Measurements from ENCODE around the gene GRM4. TPM values are rescaled to one million over a fixed set of nuclear protein-coding genes. Genes with fewer than 3 reads are reported as not detected.
"Not testable (repeated sequence)": the region's sequence is repeated elsewhere in the genome, so short reads cannot be mapped to it uniquely, and the experiment has no call there.

GRM4 gene
- polyA plus RNA-seq, 1 experiment = 0.06 TPM

DNA sequence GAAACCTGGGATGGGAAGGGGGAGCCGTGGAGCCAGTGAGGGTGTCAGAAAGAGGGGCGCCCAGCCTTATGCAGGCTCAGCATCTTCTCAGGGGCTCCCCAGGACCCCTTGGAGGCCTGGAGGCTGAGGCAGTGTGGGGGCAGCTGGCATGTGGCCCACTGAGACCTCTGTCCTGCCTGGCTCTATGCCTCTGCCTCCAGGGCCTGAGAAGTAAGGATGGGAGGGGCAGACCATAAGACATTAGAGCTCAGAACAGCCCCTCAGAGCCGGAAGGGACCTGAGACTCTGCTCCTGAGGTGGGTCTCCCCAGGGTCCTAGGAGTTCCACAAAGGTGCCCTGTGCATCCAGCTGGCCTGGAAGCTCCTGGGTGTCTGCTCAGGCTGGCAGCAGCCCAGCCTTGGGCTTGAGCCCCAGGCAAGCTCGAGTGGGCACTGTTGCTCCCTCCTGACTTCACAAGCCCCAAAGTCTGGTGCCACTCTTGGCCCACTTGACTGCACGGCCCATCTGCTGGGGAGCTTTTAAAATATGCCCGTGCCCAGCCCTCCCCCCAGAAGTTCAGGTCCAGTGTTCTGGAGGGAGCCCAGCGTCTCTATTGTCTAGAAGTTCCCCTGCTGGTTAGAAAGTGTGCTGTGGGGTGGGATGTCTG lies 126.8 kb downstream of the GRM4 start:
- TF ChIP-seq, protein P1, sequence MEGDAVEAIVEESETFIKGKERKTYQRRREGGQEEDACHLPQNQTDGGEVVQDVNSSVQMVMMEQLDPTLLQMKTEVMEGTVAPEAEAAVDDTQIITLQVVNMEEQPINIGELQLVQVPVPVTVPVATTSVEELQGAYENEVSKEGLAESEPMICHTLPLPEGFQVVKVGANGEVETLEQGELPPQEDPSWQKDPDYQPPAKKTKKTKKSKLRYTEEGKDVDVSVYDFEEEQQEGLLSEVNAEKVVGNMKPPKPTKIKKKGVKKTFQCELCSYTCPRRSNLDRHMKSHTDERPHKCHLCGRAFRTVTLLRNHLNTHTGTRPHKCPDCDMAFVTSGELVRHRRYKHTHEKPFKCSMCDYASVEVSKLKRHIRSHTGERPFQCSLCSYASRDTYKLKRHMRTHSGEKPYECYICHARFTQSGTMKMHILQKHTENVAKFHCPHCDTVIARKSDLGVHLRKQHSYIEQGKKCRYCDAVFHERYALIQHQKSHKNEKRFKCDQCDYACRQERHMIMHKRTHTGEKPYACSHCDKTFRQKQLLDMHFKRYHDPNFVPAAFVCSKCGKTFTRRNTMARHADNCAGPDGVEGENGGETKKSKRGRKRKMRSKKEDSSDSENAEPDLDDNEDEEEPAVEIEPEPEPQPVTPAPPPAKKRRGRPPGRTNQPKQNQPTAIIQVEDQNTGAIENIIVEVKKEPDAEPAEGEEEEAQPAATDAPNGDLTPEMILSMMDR (IDR thresholded peaks at IDR 0.05; ENCODE audit: insufficient read depth, low read depth, low read length) = no peak
- ChIA-PET POLR2A (no interaction called here), CTCF (interaction anchor here (0.8 kb wide), 1 partner anchor 248 kb away, joined by 4 read pairs; no protein-coding TSS in a partner anchor)
- Histone ChIP-seq H3K4me3 (ENCODE audit: low read depth, low read length) (no peak overlapping the region), H3K36me3 (ENCODE audit: control insufficient read depth, insufficient read depth, low read length) (no peaks in the 10 kb centered on the region), H3K27me3 (ENCODE audit: control insufficient read depth, insufficient read depth, low read length) (peaks cover 2% of the 10 kb centered on the region; the same call in 1 of the 2 replicates)
- DNase-seq (ENCODE audit: low read depth) = no peak

DNA sequence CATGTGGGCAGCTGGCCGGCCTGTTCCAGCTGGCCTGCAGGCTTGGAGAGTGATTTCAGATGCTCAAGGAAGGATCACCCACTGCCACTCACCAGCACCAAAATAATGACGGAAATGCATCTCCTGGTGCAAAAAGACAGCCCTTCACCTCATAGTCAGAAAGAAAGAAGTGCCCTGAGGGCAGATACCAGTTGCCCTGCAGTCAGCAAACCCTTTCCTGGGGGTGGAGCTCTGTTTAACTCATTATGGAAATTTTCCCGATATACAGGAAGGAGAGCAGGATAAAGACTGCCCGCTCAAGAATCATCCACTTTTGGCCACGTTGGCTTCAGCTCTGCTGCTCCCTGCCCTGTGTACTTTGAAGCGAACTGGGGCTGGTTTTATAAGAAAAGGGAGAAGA lies 127.9 kb downstream of the GRM4 start:
- DNase-seq (ENCODE audit: low read depth) = no peak
- POLR2A ChIA-PET = no interaction called here
- CTCF ChIA-PET = interaction anchor here (0.6 to 2.9 kb wide), 3 partner anchors 9 to 246 kb away, joined by 3 to 13 read pairs (median 4); no protein-coding TSS in a partner anchor

DNA sequence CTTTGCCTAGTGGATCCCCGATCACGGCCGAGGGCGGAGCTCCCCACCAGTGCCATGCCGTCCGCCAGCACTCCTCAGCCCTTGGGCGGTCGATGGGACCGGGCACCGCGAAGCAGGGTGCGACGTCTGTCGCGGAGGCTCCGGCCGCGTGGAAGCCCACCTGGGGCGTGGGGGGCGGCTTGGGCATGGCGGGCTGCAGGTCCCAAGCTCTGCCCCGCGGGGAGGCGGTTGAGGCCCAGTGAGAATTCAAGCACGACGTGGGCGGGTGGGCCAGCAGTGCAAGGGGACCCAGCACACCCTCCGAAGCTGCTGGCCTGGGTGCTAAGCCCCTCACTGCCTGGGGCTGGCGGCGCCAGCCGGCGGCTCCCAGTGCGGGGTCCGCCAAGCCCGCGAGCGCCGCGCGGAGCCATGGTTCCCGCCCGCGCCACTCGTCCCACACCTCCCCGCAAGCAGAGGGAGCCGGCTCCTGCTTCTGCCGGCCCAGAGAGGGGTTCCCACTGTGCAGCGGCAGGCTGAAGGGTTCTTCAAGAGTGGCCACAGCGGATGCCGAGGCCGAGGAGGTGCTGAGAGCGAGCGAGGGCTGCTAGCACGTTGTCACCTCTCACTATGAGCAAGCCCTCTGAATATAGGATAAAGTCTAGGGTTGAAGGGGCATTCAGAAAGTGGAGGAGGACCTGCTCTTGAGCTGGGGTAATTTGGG lies 128.6 kb downstream of the GRM4 start:
- ChIA-PET POLR2A (no interaction called here), CTCF (interaction anchor here (1.4 to 2.9 kb wide), 2 partner anchors 10 to 246 kb away, joined by 4 to 13 read pairs; no protein-coding TSS in a partner anchor)
- no peak for DNase-seq (ENCODE audit: low read depth)
- TF ChIP-seq, protein P1 (IDR thresholded peaks at IDR 0.05; ENCODE audit: insufficient read depth, low read depth, low read length) = no peak
- no peak overlapping the region for H3K4me3 ChIP-seq (ENCODE audit: low read depth, low read length)
- 0 out of 2 replicates have a peak, but pooled peaks cover 2% of the 10 kb centered on the region for H3K27me3 ChIP-seq (ENCODE audit: control insufficient read depth, insufficient read depth, low read length)
- H3K36me3 ChIP-seq (ENCODE audit: control insufficient read depth, insufficient read depth, low read length) = no peaks in the 10 kb centered on the region

More for the DNA sequence above, 127.9 kb downstream of the GRM4 start:
- TF ChIP-seq, protein P1 (IDR thresholded peaks at IDR 0.05; ENCODE audit: insufficient read depth, low read depth, low read length) = no peak
- no peak overlapping the region for H3K4me3 ChIP-seq (ENCODE audit: low read depth, low read length)
- H3K36me3 ChIP-seq (ENCODE audit: control insufficient read depth, insufficient read depth, low read length) = no peaks in the 10 kb centered on the region
- H3K27me3 ChIP-seq (ENCODE audit: control insufficient read depth, insufficient read depth, low read length) = 0 out of 2 replicates have a peak, but pooled peaks cover 2% of the 10 kb centered on the region

DNA sequence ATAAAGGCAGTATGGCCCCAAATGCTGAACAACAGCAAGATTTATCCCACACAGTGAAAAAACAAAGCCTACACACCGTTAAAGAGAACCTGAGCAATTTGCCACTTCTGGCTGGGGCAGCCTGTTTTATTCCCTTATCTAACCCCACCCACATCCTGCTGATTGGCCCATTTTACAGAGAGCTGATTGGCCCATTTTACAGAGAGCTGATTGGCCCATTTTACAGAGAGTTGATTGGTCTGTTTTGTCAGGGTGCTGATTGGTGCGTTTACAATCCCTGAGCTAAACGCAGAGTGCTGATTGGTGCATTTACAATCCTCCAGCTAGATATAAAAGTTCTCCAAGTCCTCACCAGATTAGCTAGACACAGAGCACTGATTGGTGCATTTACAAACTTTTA lies 129.3 kb downstream of the GRM4 start:
- POLR2A ChIA-PET; H3K4me3 ChIP-seq (ENCODE audit: low read depth, low read length); H3K27me3 ChIP-seq (ENCODE audit: control insufficient read depth, insufficient read depth, low read length); DNase-seq (ENCODE audit: low read depth); H3K36me3 ChIP-seq (ENCODE audit: control insufficient read depth, insufficient read depth, low read length): not testable (repeated sequence)
- CTCF ChIA-PET = interaction anchor here (2.9 kb wide), 1 partner anchor 11 kb away, joined by 13 read pairs; no protein-coding TSS in a partner anchor

DNA sequence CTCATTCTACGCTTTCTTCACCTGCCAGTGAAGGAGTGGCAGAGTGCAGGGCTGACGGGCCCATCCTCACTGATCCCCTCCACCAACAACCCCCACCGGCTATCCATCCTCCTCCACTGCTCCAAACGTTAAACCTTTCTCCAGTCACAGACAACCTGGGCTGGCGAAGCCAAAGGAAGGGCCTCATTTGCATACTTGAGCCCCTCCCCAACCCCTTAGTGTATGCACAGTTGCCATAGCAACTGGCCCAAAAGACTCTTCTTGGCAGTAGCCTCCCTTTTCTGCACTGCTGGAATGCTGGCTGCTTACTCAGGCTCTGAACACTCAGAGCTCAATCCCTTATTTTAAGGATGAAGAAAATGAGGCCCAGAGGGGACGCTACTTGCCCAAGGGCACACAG lies 130.3 kb downstream of the GRM4 start:
- CTCF ChIA-PET = interaction anchor here (1.1 to 2.9 kb wide), 2 partner anchors 12 to 40 kb away, joined by 3 to 13 read pairs; no protein-coding TSS in a partner anchor
- Histone ChIP-seq H3K4me3 (ENCODE audit: low read depth, low read length) (no peak overlapping the region), H3K27me3 (ENCODE audit: control insufficient read depth, insufficient read depth, low read length) (peaks cover 3% of the 10 kb centered on the region), H3K36me3 (ENCODE audit: control insufficient read depth, insufficient read depth, low read length) (no peaks in the 10 kb centered on the region)
- POLR2A ChIA-PET = no interaction called here
- TF ChIP-seq, protein P1 (IDR thresholded peaks at IDR 0.05; ENCODE audit: insufficient read depth, low read depth, low read length) = no peak
- no peak for DNase-seq (ENCODE audit: low read depth)

Data from BJ (cell line).